ENCODE measurements around the gene SMIM7. TPM values are rescaled to one million over a fixed set of nuclear protein-coding genes. Genes with fewer than 3 reads are reported as not detected.
A peak's percentile ranks its signal among the peaks of the same experiment; 100 is the strongest.

SMIM7 gene
- total RNA-seq, 6 donors from 2014 or later: 71.8 to 129 (median 80.4) TPM

DNA sequence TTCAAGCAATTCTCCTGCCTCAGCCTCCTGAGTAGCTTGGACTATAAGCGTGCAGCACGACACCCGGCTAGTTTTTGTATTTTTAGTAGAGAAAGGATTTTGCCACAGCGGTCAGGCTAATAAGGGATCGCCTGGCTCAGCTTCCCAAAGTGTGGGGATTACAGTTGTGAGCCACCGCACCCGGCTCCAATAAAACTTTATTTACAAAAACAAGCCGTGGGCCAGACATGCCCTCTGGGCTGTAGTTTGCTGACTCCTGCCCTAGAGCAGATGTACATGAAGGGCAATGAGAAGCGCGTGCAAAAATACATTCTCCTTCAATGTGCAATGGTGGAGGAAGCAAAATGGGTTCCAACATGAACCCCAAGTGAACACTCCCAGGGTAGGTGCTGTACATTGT lies 18.2 kb downstream of the SMIM7 start:
- TF ChIP-seq EP300 (IDR thresholded peaks at IDR 0.05) (no peak), POLR2A (IDR thresholded peaks at IDR 0.05) (no peak), POLR2AphosphoS5 (IDR thresholded peaks at IDR 0.05) (no peak)
- H3K36me3 ChIP-seq: peaks cover 15 to 83% (median 60%) of the 10 kb centered on the region in 4 donors
- no peaks in the 10 kb centered on the region for H3K4me1 ChIP-seq
- no peak for DNase-seq
- no peak for ATAC-seq (ENCODE audit: low FRiP score in 2 of 2)
- no peak overlapping the region for H3K4me3 ChIP-seq
- H3K27me3 ChIP-seq: no peaks in the 10 kb centered on the region
- H3K9me3 ChIP-seq: no peaks in the 10 kb centered on the region
- H3K27ac ChIP-seq: no peak overlapping the region
- 95 to 100% methylated on average over 10 of the region's 10 CpGs for WGBS, 2 donors

DNA sequence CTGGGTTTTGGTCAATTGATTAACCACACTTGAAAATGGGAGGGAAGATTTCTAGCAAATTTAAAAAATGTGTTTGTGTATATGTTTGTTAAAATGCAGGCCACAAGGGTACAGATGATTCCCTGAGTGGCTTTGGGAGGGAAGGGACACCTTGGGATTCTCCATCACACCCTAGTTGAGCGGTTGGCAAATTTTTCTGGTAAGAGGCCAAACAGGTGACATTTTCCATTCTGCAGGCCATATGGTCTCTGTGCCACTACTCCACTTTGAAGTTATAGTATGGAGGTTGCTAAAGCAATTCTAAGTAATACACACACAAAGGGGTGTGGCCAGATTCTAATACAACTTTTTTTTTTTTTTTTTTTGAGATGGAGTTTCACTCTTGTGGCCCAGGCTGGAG lies 19.0 kb downstream of the SMIM7 start:
- no peak overlapping the region for H3K4me3 ChIP-seq
- H3K36me3 ChIP-seq: peaks cover 18 to 81% (median 52%) of the 10 kb centered on the region in 4 donors
- H3K27ac ChIP-seq: no peak overlapping the region
- TF ChIP-seq POLR2A (IDR thresholded peaks at IDR 0.05) (no peak), EP300 (IDR thresholded peaks at IDR 0.05) (no peak), POLR2AphosphoS5 (IDR thresholded peaks at IDR 0.05) (no peak)
- TF ChIP-seq, protein P1, sequence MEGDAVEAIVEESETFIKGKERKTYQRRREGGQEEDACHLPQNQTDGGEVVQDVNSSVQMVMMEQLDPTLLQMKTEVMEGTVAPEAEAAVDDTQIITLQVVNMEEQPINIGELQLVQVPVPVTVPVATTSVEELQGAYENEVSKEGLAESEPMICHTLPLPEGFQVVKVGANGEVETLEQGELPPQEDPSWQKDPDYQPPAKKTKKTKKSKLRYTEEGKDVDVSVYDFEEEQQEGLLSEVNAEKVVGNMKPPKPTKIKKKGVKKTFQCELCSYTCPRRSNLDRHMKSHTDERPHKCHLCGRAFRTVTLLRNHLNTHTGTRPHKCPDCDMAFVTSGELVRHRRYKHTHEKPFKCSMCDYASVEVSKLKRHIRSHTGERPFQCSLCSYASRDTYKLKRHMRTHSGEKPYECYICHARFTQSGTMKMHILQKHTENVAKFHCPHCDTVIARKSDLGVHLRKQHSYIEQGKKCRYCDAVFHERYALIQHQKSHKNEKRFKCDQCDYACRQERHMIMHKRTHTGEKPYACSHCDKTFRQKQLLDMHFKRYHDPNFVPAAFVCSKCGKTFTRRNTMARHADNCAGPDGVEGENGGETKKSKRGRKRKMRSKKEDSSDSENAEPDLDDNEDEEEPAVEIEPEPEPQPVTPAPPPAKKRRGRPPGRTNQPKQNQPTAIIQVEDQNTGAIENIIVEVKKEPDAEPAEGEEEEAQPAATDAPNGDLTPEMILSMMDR (IDR thresholded peaks at IDR 0.05): no peak
- H3K4me1 ChIP-seq: no peaks in the 10 kb centered on the region
- no peaks in the 10 kb centered on the region for H3K27me3 ChIP-seq
- WGBS, 2 donors: 100% methylated on average over 1 of the region's 1 CpG
- ATAC-seq (ENCODE audit: low FRiP score in 2 of 2) (no peak), DNase-seq (no peak)
- no peaks in the 10 kb centered on the region for H3K9me3 ChIP-seq

DNA sequence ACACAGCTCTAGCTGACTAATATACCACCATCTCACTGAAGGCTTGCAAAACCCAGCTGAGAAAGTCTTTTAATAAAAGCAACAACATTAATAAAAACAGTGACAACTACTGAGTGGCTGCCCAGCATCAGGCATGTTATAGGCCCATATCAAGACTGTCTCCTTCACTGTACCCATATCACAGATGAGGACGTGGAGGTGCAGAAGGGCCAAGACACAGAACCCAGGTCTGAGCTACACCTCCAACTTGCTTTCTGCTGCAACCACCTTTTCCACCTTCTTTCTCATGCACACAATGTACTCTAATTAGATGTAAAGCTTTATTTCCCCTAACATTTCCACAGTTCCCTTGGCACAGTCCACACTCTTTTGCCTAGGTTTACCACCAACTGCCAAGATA lies 21.3 kb downstream of the SMIM7 start:
- Histone ChIP-seq H3K4me3 (no peak overlapping the region), H3K36me3 (peaks cover 7 to 67% (median 40%) of the 10 kb centered on the region in 4 donors), H3K27ac (no peak overlapping the region), H3K4me1 (no peaks in the 10 kb centered on the region), H3K9me3 (no peaks in the 10 kb centered on the region), H3K27me3 (no peaks in the 10 kb centered on the region)
- TF ChIP-seq EP300 (IDR thresholded peaks at IDR 0.05) (no peak), POLR2A (IDR thresholded peaks at IDR 0.05) (no peak)
- 94 to 100% methylated on average over 1 of the region's 1 CpG for WGBS, 2 donors
- DNase-seq (no peak), ATAC-seq (ENCODE audit: low FRiP score in 2 of 2) (no peak)

DNA sequence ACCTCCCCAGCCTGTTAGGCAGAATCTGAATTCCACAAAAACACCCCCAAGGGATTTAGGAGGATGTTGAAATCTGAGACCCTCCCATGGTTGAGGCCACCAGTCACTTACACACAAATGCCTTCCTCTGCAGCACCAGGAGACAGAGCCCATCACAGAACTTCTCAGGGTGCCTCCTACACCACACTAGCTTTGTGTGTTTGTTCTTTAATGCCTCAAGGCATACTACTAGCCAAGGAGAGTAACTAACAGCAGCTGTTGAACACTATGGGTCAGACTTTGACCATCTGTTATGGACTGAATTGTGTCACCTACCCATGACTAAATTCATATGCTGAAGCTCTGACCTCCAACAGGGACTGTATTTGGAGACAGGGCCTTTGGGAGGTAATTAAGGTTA lies 22.4 kb downstream of the SMIM7 start:
- H3K4me3 ChIP-seq: no peak overlapping the region
- H3K36me3 ChIP-seq: peaks cover 4 to 61% (median 39%) of the 10 kb centered on the region in 4 donors
- no peak for ATAC-seq (ENCODE audit: low FRiP score in 2 of 2)
- no peak overlapping the region for H3K27ac ChIP-seq
- H3K4me1 ChIP-seq: no peaks in the 10 kb centered on the region
- H3K27me3 ChIP-seq: no peaks in the 10 kb centered on the region
- DNase-seq: no peak
- TF ChIP-seq EP300 (IDR thresholded peaks at IDR 0.05): no peak
- TF ChIP-seq, protein P1 (IDR thresholded peaks at IDR 0.05): no peak
- no peak for TF ChIP-seq POLR2A (IDR thresholded peaks at IDR 0.05)
- no peaks in the 10 kb centered on the region for H3K9me3 ChIP-seq

DNA sequence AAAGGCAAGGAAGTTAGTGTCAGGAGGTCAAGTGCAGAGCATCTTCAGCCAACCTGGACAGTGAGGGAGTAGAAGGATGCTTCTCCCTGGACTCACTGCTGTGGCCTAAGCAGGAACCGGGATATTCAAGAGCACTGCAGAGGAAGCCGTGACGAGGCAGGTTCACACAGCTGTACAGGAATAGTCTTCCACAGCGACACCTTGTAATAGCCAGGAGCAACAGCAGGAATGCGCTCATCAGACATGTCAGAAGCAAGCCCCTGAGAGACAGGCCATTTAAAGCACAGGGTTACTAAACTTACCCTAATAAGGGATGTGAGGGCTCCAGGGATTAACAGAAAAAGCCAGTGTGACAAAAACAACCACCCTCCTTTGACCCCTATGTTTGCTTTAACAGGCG lies 28.5 kb downstream of the SMIM7 start:
- Histone ChIP-seq H3K4me1 (peaks cover 15 to 25% (median 18%) of the 10 kb centered on the region in 4 donors), H3K27me3 (no peaks in the 10 kb centered on the region), H3K9me3 (no peaks in the 10 kb centered on the region), H3K27ac (no peak overlapping the region), H3K4me3 (no peak overlapping the region), H3K36me3 (peaks cover under 1 to 31% (median 16%) of the 10 kb centered on the region in 4 donors)
- DNase-seq (no peak), ATAC-seq (ENCODE audit: low FRiP score in 2 of 2) (no peak)
- no peak for TF ChIP-seq EP300 (IDR thresholded peaks at IDR 0.05)
- TF ChIP-seq, protein P1 (IDR thresholded peaks at IDR 0.05): no peak
- no peak for TF ChIP-seq POLR2AphosphoS5 (IDR thresholded peaks at IDR 0.05)
- no peak for TF ChIP-seq POLR2A (IDR thresholded peaks at IDR 0.05)
- WGBS, 2 donors: 89 to 95% methylated on average over 6 of the region's 6 CpGs

DNA sequence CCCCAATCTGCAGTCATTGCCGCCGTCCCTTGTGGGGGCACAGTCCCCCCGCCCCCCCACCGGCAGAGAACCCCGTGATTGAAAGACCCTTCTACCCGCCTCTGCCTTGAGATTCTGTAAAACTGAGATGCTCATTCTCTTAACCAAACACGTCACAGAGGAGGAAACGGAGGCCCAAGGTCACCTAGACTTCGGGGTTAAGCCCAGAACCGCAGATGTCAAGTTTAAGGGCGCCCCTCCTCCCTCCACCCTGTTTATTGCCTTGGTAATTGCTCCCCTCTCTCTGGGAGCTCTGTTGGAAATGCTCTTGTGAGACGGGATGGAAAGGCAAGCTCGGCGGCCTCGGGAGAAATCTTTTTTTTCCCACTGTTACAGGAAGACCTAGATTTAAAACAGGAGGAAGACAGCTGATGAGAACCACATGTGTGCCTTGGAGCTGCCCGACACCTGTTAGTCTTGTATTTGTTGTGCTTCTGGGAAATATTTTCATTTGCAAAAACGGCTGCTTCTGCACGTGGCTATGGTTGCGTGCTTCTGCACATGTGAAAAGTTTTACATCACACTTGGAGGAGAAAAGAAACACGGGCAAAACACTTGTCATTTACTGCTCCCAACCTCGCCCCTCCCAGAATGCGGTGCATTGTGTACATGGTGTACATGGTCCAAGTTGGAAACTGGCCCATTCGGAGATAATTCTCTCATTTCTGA lies 30.8 kb downstream of the SMIM7 start:
- 9 to 11% methylated on average over 19 to 23 of the region's 23 CpGs for WGBS, 2 donors
- H3K27ac ChIP-seq: peak overlapping the region; percentile 90 to 99 (median 95)
- peaks cover 0 to 29% (median 14%) of the 10 kb centered on the region in 4 donors for H3K36me3 ChIP-seq
- no peaks in the 10 kb centered on the region for H3K9me3 ChIP-seq
- TF ChIP-seq POLR2AphosphoS5 (IDR thresholded peaks at IDR 0.05) (peak in 1 of 2 donors; percentile 31), EP300 (IDR thresholded peaks at IDR 0.05) (peak in 1 of 4 donors; percentile 3), POLR2A (IDR thresholded peaks at IDR 0.05) (no peak)
- no peaks in the 10 kb centered on the region for H3K27me3 ChIP-seq
- peaks cover 35 to 48% (median 39%) of the 10 kb centered on the region in 4 donors for H3K4me1 ChIP-seq
- peak overlapping the region; percentile 57 to 97 (median 86) for H3K4me3 ChIP-seq
- peak in 1 of 2 donors; percentile 24 for DNase-seq
- ATAC-seq (ENCODE audit: low FRiP score in 2 of 2): no peak
